HepG2 (cell line): ENCODE measurements around the gene EIF3M. TPM values are rescaled to one million over a fixed set of nuclear protein-coding genes. Genes with fewer than 3 reads are reported as not detected.

ENCODE experiments used
- ATAC-seq: fragments of 200-7000 bp; cut with Tn5 transposase; 3 replicates; pipeline ENCODE4 v1.9.1; 2020; ENCODE audit warnings: mild to moderate bottlenecking, moderate library complexity
- BruUV-seq: library from RNA; stranded (reverse); fragments of 400-500 nt; replicated peaks from 2 replicates; lab custom pipeline; 2021; lab: Mats Ljungman, UMichigan
- CTCF ChIA-PET: fragments of 300-600 bp; formaldehyde crosslinking; extraction: SDS; loops from one replicate; lab custom pipeline; 2021; ENCODE audit warnings: low total read pairs, inconsistent platforms, low intra/inter-chr PET ratio; lab: Yijun Ruan, JAX
- POLR2A ChIA-PET: fragments of 350-600 bp; sonication (Branson Sonifier 250); formaldehyde crosslinking; loops from one replicate; lab custom pipeline; 2020; ENCODE audit warnings: antibody characterized with exemption, inconsistent platforms; lab: Yijun Ruan, JAX
- DNase-seq: peaks from one replicate; pipeline ENCODE4 v3.0.0-alpha.2; 2015; ENCODE audit warnings: low spot score
- FAIRE-seq: peaks from 3 replicates; lab custom pipeline; 2011; peaks lifted over from hg19 to GRCh38; lab: Jason Lieb, UNC
- H2AFZ ChIP-seq: one replicate; pipeline ENCODE4 v1.6.1; 2011; ENCODE audit warnings: low read length, inconsistent platforms
- H3K27ac ChIP-seq: fragments of 300-600 bp; 3 replicates; pipeline ENCODE4 v1.8.0; 2011; ENCODE audit warnings: mixed run types, mild to moderate bottlenecking, mixed read lengths, low read length, inconsistent platforms; ENCODE audit not compliant: insufficient read depth; ENCODE audit errors: extremely low read length
- H3K27me3 ChIP-seq, 2 experiments: fragments of 200-600 bp in 1 of 2; 2 replicates in 1 of 2; 3 replicates in 1 of 2; pipeline versions ENCODE4 v1.6.0 to v1.8.0; 2011; ENCODE audit warnings: low read length in 2 of 2, mild to moderate bottlenecking in 2 of 2, moderate library complexity in 2 of 2, inconsistent platforms in 1 of 2; ENCODE audit not compliant: insufficient read depth in 2 of 2, control insufficient read depth in 1 of 2
- H3K36me3 ChIP-seq, 2 experiments: fragments of 200-600 bp in 1 of 2; replicated peaks in 1 of 2; 2 replicates in 1 of 2; 3 replicates in 1 of 2; pipeline versions ENCODE4 v1.5.1 to v1.8.0; 2011; ENCODE audit warnings: low read length in 2 of 2, inconsistent platforms in 1 of 2; ENCODE audit not compliant: insufficient read depth in 2 of 2, control insufficient read depth in 1 of 2
- H3K4me1 ChIP-seq: 2 replicates; pipeline ENCODE4 v1.5.1; 2012; ENCODE audit warnings: low read length, inconsistent platforms; ENCODE audit not compliant: insufficient read depth
- H3K4me2 ChIP-seq: 2 replicates; pipeline ENCODE4 v1.6.0; 2011; ENCODE audit warnings: low read depth, low read length, inconsistent platforms
- H3K4me3 ChIP-seq, 3 experiments: fragments of 200-600 bp in 1 of 3; sonication (generic), shearing (Covaris generic) in 1 of 3; replicated peaks in 1 of 3; 2 replicates each; pipeline ENCODE4 v1.5.1; 2011 to 2016; ENCODE audit warnings: low read length in 3 of 3, inconsistent platforms in 2 of 3, low read depth in 2 of 3, mild to moderate bottlenecking in 2 of 3, control low read depth in 1 of 3, mixed read lengths in 1 of 3; ENCODE audit not compliant: insufficient read depth in 1 of 3
- H3K79me2 ChIP-seq: one replicate; pipeline ENCODE4 v1.6.1; 2011; ENCODE audit warnings: low read length, inconsistent platforms; ENCODE audit not compliant: insufficient read depth
- H3K9ac ChIP-seq: 2 replicates; pipeline ENCODE4 v1.6.0; 2011; ENCODE audit warnings: mild to moderate bottlenecking, low read depth, low read length, inconsistent platforms; ENCODE audit not compliant: insufficient read depth
- H3K9me3 ChIP-seq: 2 replicates; pipeline ENCODE4 v1.5.1; 2012; ENCODE audit warnings: mild to moderate bottlenecking, low read length
- H4K20me1 ChIP-seq: 2 replicates; pipeline ENCODE4 v1.6.0; 2011; ENCODE audit warnings: inconsistent platforms, mild to moderate bottlenecking, low read length, moderate library complexity; ENCODE audit not compliant: insufficient read depth
- CBX2 ChIP-seq, 2 experiments: fragments of 200-600 bp in 1 of 2; sonication (generic); formaldehyde crosslinking in 1 of 2; IDR thresholded peaks; 2 replicates each; pipeline versions ENCODE4 v1.7.0 to v1.8.1; 2018 to 2022; ENCODE audit warnings: low read depth in 2 of 2, low read length in 1 of 2, mild to moderate bottlenecking in 1 of 2, missing genetic modification reagents in 1 of 2
- GTF2F1 ChIP-seq: fragments of 150-350 bp; IDR thresholded peaks from 2 replicates; pipeline ENCODE4 v1.6.1; 2014; ENCODE audit warnings: low read length
- GTF3A ChIP-seq: sonication (generic); formaldehyde crosslinking; conservative IDR thresholded peaks from 2 replicates; pipeline ENCODE4 v1.4.0; 2020; ENCODE audit warnings: mild to moderate bottlenecking, missing genetic modification reagents
- HIVEP1 ChIP-seq: sonication (generic); formaldehyde crosslinking; IDR thresholded peaks from 2 replicates; pipeline ENCODE4 v1.4.0; 2020; ENCODE audit warnings: mild to moderate bottlenecking, missing genetic modification reagents
- KDM1A ChIP-seq: IDR thresholded peaks from 2 replicates; pipeline ENCODE4 v1.6.1; 2016; ENCODE audit warnings: missing compliant biosample characterization
- SP140L ChIP-seq: sonication (generic); formaldehyde crosslinking; IDR thresholded peaks from 2 replicates; pipeline ENCODE4 v1.4.0; 2020; ENCODE audit warnings: missing genetic modification reagents, borderline replicate concordance
- SYNCRIP ChIP-seq: fragments of 200-400 bp; formaldehyde crosslinking; IDR thresholded peaks from 2 replicates; pipeline ENCODE4 v1.6.1; 2018; ENCODE audit warnings: mild to moderate bottlenecking, low read depth, low read length; ENCODE audit not compliant: insufficient read depth
- ZC3H13 ChIP-seq: sonication (generic); formaldehyde crosslinking; IDR thresholded peaks from 2 replicates; pipeline ENCODE4 v1.8.1; 2023; ENCODE audit warnings: mild to moderate bottlenecking, missing genetic modification reagents, moderate library complexity
- ZFP62 ChIP-seq: sonication (generic); formaldehyde crosslinking; IDR thresholded peaks from 2 replicates; pipeline ENCODE4 v1.4.0; 2020; ENCODE audit warnings: missing genetic modification reagents
- ZNF781 ChIP-seq: sonication (generic); formaldehyde crosslinking; IDR thresholded peaks from 2 replicates; pipeline ENCODE4 v1.5.1; 2020; ENCODE audit warnings: borderline replicate concordance, mild to moderate bottlenecking, missing genetic modification reagents; ENCODE audit errors: not compliant biosample characterization
- ZSCAN25 ChIP-seq: sonication (generic); formaldehyde crosslinking; IDR thresholded peaks from 2 replicates; pipeline ENCODE4 v1.8.0; 2022; ENCODE audit warnings: mild to moderate bottlenecking, missing genetic modification reagents
- ZSCAN31 ChIP-seq: sonication (generic); formaldehyde crosslinking; IDR thresholded peaks from 2 replicates; pipeline ENCODE4 v1.5.0; 2020; ENCODE audit warnings: low read depth, mild to moderate bottlenecking, missing genetic modification reagents
- WGBS: methylation state at CpG from one replicate; pipeline ENCODE4 v1.1.6; 2017; ENCODE audit warnings: low lambda C conversion rate; 5-methylcytosine and 5-hydroxymethylcytosine counted together
- in situ Hi-C: cut with HindIII; loops from 2 replicates; pipeline ENCODE4 v1.10.0; 2017; ENCODE audit warnings: low pct_unique_long_range_greater_than_20kb; ENCODE audit not compliant: extremely low pct_ligation_motif_present
- intact Hi-C: fragments of 100-400 bp; cut with micrococcal nuclease; formaldehyde crosslinking; loops from one replicate; pipeline ENCODE4 v1.10.0; 2022; ENCODE audit not compliant: unreplicated experiment
- polyA plus RNA-seq, 8 experiments: library from polyadenylated mRNA; depleted of rRNA in 3 of 8; stranded (reverse) in 7 of 8; unstranded in 1 of 8; fragments of >200 nt; fragmentation: Illumina TruSeq in 4 of 8; extraction: Trizol in 4 of 8; gene quantifications; 2 replicates each; pipeline versions ENCODE4 v1.2.1 to v1.2.3, GENCODE V29; 2011 to 2016; ENCODE audit warnings: low read depth in 4 of 8, missing spikeins in 1 of 8, mixed read lengths in 1 of 8; ENCODE audit not compliant: insufficient read depth in 1 of 8
- total RNA-seq, 5 experiments: library from RNA; depleted of rRNA; stranded (reverse); fragments of >200 nt; fragmentation: Illumina TruSeq; extraction: Trizol; gene quantifications; 2 replicates each; pipeline ENCODE4 v1.2.3, GENCODE V29; 2016; ENCODE audit warnings: low read depth in 1 of 5
- TF ChIP-seq, protein P1 (sequence below): IDR thresholded peaks from 2 replicates; pipeline ENCODE4 v1.6.1; 2016; ENCODE audit warnings: missing biosample characterization, missing genetic modification reagents, low read depth
- TF ChIP-seq, protein P2 (sequence below): sonication (generic); formaldehyde crosslinking; IDR thresholded peaks from 2 replicates; pipeline ENCODE4 v1.4.0; 2020; ENCODE audit warnings: missing genetic modification reagents
- TF ChIP-seq, protein P3 (sequence below): IDR thresholded peaks from 2 replicates; pipeline ENCODE4 v1.6.1; 2018; ENCODE audit warnings: missing genetic modification reagents
- TF ChIP-seq, protein P4 (sequence below): sonication (generic); formaldehyde crosslinking; IDR thresholded peaks from 2 replicates; pipeline ENCODE4 v1.4.0; 2020; ENCODE audit warnings: missing genetic modification reagents

Gene EIF3M
- total and polyA plus RNA-seq, 2 of the 13 experiments (the other 11 are each of a cell fraction or from before 2014, with no cell fraction given) = 279 to 389 TPM

DNA sequence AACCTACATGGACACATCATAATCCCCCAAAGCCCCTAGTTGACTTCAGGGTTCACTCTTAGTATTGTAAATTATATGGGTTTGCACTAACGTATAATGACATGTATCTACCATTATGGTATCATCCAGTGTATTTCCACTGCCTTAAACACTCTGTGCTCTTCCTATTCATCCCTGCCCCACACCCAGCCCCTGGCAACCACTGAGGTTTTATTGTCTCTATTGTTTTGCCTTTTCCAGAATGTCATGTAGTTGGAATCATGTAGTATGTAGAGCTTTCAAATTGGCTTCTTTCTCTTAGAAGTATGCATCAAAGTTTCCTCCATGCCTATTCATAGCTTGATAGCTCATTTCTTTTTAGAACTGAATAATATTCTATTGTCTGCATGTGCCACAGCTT, 16.5 kb upstream of the EIF3M start (continued):
- TF ChIP-seq SYNCRIP = no peak

DNA sequence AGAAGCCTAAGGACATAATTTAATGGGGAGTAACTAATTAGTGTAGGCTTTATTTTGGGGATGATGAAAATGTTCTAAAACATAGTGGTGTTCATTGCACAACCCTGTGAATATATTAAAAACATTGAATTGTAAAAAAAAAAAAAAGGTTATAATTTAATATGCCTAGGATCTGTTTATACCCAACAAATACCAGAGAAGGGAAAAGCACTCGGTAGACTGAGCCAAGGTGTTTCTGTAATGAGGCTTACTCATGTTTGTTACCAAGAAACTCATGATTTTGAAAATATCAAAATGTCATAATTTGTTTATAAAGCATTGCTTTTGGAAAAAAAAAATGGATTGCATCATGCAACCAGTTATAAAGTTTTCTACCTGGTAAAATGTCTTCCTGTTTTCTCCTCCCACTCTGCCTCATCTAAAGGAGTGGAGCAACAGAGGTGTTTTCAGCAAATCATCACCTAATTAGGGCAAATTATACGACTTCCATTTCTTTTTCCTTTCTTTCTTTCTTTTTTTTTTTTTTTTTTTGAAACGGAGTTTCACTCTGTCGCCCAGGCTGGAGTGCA, 14.2 kb upstream of the EIF3M start:
- FAIRE-seq (no peak), DNase-seq (no peak), ATAC-seq (no peak)
- ChIA-PET POLR2A (no interaction called here), CTCF (no interaction called here)
- intact Hi-C loops = no loop called here
- Histone ChIP-seq H3K27ac (no peak overlapping the region), H4K20me1 (no peaks in the 10 kb centered on the region), H3K4me2 (no peak overlapping the region), H3K79me2 (no peaks in the 10 kb centered on the region), H3K27me3 (peaks cover 0 to 10% of the 10 kb centered on the region in 2 experiments; a peak in 2 of 5 replicates), H2AFZ (no peak overlapping the region), H3K4me1 (no peaks in the 10 kb centered on the region), H3K9me3 (no peaks in the 10 kb centered on the region), H3K4me3 (no peak overlapping the region), H3K36me3 (no peaks in the 10 kb centered on the region), H3K9ac (no peak overlapping the region)
- 18% methylated on average over 4 of the region's 4 CpGs for WGBS
- in situ Hi-C loops = no loop called here
- BruUV-seq = no TSS peak
- TF ChIP-seq ZC3H13 (CRISPR knock-in tag) (no peak), GTF2F1 (no peak), CBX2 (IDR thresholded peaks at IDR 0.05; ENCODE audit: low read depth, low read length) (no peak), CBX2 (CRISPR knock-in tag; IDR thresholded peaks at IDR 0.05; ENCODE audit: low read depth) (no peak), ZSCAN25 (no peak), HIVEP1 (CRISPR knock-in tag) (no peak), GTF3A (CRISPR knock-in tag) (no peak), SP140L (CRISPR knock-in tag) (no peak), ZNF781 (CRISPR knock-in tag) (no peak), ZSCAN31 (CRISPR knock-in tag) (no peak), ZFP62 (no peak), KDM1A (CRISPR knock-in tag) (no peak)
- TF ChIP-seq, protein P1, sequence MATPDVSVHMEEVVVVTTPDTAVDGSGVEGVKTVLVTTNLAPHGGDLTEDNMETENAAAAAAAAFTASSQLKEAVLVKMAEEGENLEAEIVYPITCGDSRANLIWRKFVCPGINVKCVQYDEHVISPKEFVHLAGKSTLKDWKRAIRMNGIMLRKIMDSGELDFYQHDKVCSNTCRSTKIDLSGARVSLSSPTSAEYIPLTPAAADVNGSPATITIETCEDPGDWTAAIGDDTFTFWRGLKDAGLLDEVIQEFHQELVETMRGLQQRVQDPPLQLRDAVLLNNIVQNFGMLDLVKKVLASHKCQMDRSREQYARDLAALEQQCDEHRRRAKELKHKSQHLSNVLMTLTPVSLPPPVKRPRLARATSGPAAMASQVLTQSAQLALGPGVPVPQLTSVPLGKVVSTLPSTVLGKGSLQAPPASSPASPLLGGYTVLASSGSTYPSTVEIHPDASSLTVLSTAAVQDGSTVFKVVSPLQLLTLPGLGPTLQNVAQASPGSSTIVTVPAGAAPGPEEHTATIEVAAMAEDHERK (CRISPR knock-in tag) = no peak
- TF ChIP-seq, protein P2, sequence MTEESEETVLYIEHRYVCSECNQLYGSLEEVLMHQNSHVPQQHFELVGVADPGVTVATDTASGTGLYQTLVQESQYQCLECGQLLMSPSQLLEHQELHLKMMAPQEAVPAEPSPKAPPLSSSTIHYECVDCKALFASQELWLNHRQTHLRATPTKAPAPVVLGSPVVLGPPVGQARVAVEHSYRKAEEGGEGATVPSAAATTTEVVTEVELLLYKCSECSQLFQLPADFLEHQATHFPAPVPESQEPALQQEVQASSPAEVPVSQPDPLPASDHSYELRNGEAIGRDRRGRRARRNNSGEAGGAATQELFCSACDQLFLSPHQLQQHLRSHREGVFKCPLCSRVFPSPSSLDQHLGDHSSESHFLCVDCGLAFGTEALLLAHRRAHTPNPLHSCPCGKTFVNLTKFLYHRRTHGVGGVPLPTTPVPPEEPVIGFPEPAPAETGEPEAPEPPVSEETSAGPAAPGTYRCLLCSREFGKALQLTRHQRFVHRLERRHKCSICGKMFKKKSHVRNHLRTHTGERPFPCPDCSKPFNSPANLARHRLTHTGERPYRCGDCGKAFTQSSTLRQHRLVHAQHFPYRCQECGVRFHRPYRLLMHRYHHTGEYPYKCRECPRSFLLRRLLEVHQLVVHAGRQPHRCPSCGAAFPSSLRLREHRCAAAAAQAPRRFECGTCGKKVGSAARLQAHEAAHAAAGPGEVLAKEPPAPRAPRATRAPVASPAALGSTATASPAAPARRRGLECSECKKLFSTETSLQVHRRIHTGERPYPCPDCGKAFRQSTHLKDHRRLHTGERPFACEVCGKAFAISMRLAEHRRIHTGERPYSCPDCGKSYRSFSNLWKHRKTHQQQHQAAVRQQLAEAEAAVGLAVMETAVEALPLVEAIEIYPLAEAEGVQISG = no peak
- TF ChIP-seq, protein P3, sequence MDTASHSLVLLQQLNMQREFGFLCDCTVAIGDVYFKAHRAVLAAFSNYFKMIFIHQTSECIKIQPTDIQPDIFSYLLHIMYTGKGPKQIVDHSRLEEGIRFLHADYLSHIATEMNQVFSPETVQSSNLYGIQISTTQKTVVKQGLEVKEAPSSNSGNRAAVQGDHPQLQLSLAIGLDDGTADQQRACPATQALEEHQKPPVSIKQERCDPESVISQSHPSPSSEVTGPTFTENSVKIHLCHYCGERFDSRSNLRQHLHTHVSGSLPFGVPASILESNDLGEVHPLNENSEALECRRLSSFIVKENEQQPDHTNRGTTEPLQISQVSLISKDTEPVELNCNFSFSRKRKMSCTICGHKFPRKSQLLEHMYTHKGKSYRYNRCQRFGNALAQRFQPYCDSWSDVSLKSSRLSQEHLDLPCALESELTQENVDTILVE (CRISPR knock-in tag) = no peak
- TF ChIP-seq, protein P4, sequence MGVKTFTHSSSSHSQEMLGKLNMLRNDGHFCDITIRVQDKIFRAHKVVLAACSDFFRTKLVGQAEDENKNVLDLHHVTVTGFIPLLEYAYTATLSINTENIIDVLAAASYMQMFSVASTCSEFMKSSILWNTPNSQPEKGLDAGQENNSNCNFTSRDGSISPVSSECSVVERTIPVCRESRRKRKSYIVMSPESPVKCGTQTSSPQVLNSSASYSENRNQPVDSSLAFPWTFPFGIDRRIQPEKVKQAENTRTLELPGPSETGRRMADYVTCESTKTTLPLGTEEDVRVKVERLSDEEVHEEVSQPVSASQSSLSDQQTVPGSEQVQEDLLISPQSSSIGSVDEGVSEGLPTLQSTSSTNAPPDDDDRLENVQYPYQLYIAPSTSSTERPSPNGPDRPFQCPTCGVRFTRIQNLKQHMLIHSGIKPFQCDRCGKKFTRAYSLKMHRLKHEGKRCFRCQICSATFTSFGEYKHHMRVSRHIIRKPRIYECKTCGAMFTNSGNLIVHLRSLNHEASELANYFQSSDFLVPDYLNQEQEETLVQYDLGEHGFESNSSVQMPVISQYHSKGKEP (CRISPR knock-in tag) = no peak
